PC-9 (cell line): ENCODE measurements around the gene SNX32. TPM values are rescaled to one million over a fixed set of nuclear protein-coding genes. Genes with fewer than 3 reads are reported as not detected.

ENCODE experiments used
- BruUV-seq: library from RNA; stranded (reverse); fragments of 400-500 nt; replicated peaks from 2 replicates; lab custom pipeline; 2021; lab: Mats Ljungman, UMichigan
- CTCF ChIA-PET: fragments of 300-600 bp; sonication (Branson Sonifier 250); formaldehyde crosslinking; loops from one replicate; lab custom pipeline; 2022; ENCODE audit warnings: antibody characterized with exemption; lab: Charles Lee
- POLR2A ChIA-PET: fragments of 300-600 bp; sonication (Branson Sonifier 250); formaldehyde crosslinking; loops from one replicate; lab custom pipeline; 2022; ENCODE audit warnings: antibody characterized with exemption; ENCODE audit not compliant: unreplicated experiment; lab: Charles Lee
- DNase-seq, 2 experiments: peaks; one replicate each; pipeline versions ENCODE4 v3.0.0 to v3.0.0-alpha.2; 2015 to 2022; ENCODE audit warnings: mixed read lengths in 1 of 2
- H2AFZ ChIP-seq: fragments of 200-600 bp; sonication (generic); 2 replicates; pipeline ENCODE4 v1.8.1; 2017; ENCODE audit warnings: antibody characterized with exemption
- H3F3A ChIP-seq: fragments of 200-600 bp; sonication (generic); 2 replicates; pipeline ENCODE4 v1.8.1; 2017; ENCODE audit warnings: antibody characterized with exemption, mild to moderate bottlenecking, low read depth; ENCODE audit not compliant: insufficient read depth
- H3K27ac ChIP-seq: fragments of 200-600 bp; sonication (generic); 2 replicates; pipeline ENCODE4 v1.6.1; 2016; ENCODE audit warnings: mixed run types
- H3K27me3 ChIP-seq: fragments of 200-600 bp; sonication (generic); 2 replicates; pipeline ENCODE4 v1.6.1; 2016; ENCODE audit warnings: low read depth, mixed run types; ENCODE audit not compliant: insufficient read depth
- H3K36me3 ChIP-seq: fragments of 200-600 bp; sonication (generic); 2 replicates; pipeline ENCODE4 v1.6.1; 2016; ENCODE audit warnings: low read depth, mixed run types
- H3K4me1 ChIP-seq: fragments of 200-600 bp; sonication (generic); replicated peaks from 2 replicates; pipeline ENCODE4 v1.6.1; 2016; ENCODE audit warnings: mixed run types; ENCODE audit not compliant: insufficient read depth
- H3K4me2 ChIP-seq: fragments of 200-600 bp; sonication (generic); 2 replicates; pipeline ENCODE4 v1.6.1; 2017; ENCODE audit warnings: mixed run types
- H3K4me3 ChIP-seq: fragments of 200-600 bp; sonication (generic); 2 replicates; pipeline ENCODE4 v1.6.1; 2016; ENCODE audit warnings: mixed run types
- H3K79me2 ChIP-seq: fragments of 200-600 bp; sonication (generic); 2 replicates; pipeline ENCODE4 v1.6.1; 2017; ENCODE audit warnings: low read depth, mixed run types
- H3K9me2 ChIP-seq: fragments of 200-600 bp; sonication (generic); 2 replicates; pipeline ENCODE4 v1.8.1; 2017; ENCODE audit warnings: mild to moderate bottlenecking; ENCODE audit not compliant: insufficient read depth
- H3K9me3 ChIP-seq: fragments of 200-600 bp; sonication (generic); 2 replicates; pipeline ENCODE4 v1.8.1; 2016; ENCODE audit warnings: low read depth; ENCODE audit not compliant: insufficient read depth
- H4K20me1 ChIP-seq: fragments of 200-600 bp; sonication (generic); 2 replicates; pipeline ENCODE4 v1.8.1; 2017; ENCODE audit not compliant: insufficient read depth
- EZH2 ChIP-seq: fragments of 200-600 bp; sonication (generic); IDR thresholded peaks from 2 replicates; pipeline ENCODE4 v1.8.0; 2017; ENCODE audit warnings: antibody characterized with exemption, low read depth
- intact Hi-C: fragments of 100-400 bp; cut with micrococcal nuclease; formaldehyde crosslinking; loops from one replicate; pipeline ENCODE4 v1.10.0; 2022; ENCODE audit not compliant: unreplicated experiment
- total RNA-seq: library from RNA; stranded (reverse); gene quantifications from 2 replicates; pipeline ENCODE4 v1.2.3, GENCODE V29; 2021
- TF ChIP-seq, protein P1 (sequence below): fragments of 200-600 bp; sonication (generic); conservative IDR thresholded peaks from 2 replicates; pipeline ENCODE4 v1.6.1; 2017; ENCODE audit warnings: mixed run types, antibody characterized with exemption, mild to moderate bottlenecking, moderate library complexity

SNX32 gene
- total RNA-seq, 1 experiment from 2014 or later = not detected

DNA sequence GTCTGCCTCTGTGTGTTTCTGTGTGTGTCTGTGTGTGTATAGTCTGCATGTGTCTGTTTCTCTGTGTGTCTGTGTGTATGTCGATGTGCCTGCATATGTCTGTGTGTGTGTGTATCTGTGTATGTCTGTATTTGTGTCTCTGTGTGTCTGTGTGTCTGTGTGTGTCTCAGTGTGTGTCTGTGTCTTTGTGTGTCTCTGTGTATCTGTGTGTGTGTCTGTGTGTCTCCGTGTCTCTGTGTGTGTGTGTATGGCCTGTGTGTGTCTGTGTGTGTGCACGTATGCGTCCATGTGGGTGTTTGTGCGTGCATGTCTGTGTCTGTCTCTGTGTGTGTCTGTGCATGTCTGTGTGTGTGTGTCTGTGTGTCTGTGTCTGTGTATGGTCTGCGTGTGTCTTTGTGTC lies 439 bp downstream of the SNX32 start:
- Histone ChIP-seq H4K20me1 (no peaks in the 10 kb centered on the region), H2AFZ (no peak overlapping the region), H3K4me1 (no peaks in the 10 kb centered on the region), H3K27ac (no peak overlapping the region), H3K9me3 (peaks cover 4% of the 10 kb centered on the region; the same call in 1 of the 2 replicates), H3K4me2 (no peak overlapping the region), H3K79me2 (no peaks in the 10 kb centered on the region), H3K9me2 (no peaks in the 10 kb centered on the region), H3F3A (no peaks in the 10 kb centered on the region), H3K4me3 (no peak overlapping the region), H3K36me3 (no peaks in the 10 kb centered on the region), H3K27me3 (peaks cover 50% of the 10 kb centered on the region)
- intact Hi-C loops = no loop called here
- no TSS peak for BruUV-seq
- DNase-seq = no peak
- CTCF ChIA-PET = no interaction called here
- TF ChIP-seq, protein P1, sequence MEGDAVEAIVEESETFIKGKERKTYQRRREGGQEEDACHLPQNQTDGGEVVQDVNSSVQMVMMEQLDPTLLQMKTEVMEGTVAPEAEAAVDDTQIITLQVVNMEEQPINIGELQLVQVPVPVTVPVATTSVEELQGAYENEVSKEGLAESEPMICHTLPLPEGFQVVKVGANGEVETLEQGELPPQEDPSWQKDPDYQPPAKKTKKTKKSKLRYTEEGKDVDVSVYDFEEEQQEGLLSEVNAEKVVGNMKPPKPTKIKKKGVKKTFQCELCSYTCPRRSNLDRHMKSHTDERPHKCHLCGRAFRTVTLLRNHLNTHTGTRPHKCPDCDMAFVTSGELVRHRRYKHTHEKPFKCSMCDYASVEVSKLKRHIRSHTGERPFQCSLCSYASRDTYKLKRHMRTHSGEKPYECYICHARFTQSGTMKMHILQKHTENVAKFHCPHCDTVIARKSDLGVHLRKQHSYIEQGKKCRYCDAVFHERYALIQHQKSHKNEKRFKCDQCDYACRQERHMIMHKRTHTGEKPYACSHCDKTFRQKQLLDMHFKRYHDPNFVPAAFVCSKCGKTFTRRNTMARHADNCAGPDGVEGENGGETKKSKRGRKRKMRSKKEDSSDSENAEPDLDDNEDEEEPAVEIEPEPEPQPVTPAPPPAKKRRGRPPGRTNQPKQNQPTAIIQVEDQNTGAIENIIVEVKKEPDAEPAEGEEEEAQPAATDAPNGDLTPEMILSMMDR = no peak
- TF ChIP-seq EZH2 = no peak
- POLR2A ChIA-PET = no interaction called here

DNA sequence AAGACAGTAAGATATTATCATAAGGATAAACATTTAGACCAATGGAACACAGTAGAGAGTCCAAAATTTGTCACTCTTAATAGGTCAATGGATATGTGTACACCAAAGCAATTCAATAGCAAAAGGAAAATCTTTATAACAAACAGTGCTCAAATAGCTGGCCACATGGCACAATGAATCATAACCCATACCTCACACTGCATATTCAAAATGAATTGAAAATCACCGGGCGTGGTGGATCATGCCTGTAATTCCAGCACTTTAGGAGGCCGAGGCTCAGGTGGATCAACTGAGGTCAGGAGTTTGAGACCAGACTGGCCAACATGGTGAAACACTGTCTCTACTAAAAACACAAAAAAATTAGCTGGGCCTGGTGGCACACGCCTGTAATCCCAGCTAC lies 8.4 kb downstream of the SNX32 start:
- no TSS peak for BruUV-seq
- no peaks in the 10 kb centered on the region for H3K9me2 ChIP-seq
- POLR2A ChIA-PET = no interaction called here
- H3K4me2 ChIP-seq = no peak overlapping the region
- intact Hi-C loops = no loop called here
- peaks cover 13% of the 10 kb centered on the region for H3F3A ChIP-seq
- no peak overlapping the region for H3K27ac ChIP-seq
- TF ChIP-seq, protein P1 = no peak
- TF ChIP-seq EZH2 = no peak
- H3K27me3 ChIP-seq = no peaks in the 10 kb centered on the region
- CTCF ChIA-PET = interaction anchor here (0.7 kb wide), 1 partner anchor 10 kb away, joined by 18 read pairs; no protein-coding TSS in a partner anchor
- no peaks in the 10 kb centered on the region for H3K36me3 ChIP-seq
- peaks cover 2% of the 10 kb centered on the region; the same call in 1 of the 2 replicates for H3K9me3 ChIP-seq
- no peaks in the 10 kb centered on the region for H3K4me1 ChIP-seq
- H3K79me2 ChIP-seq = no peaks in the 10 kb centered on the region
- H3K4me3 ChIP-seq = no peak overlapping the region
- H2AFZ ChIP-seq = no peak overlapping the region
- DNase-seq = no peak
- no peaks in the 10 kb centered on the region for H4K20me1 ChIP-seq

GRCh38 chr11:65843811-65844210 lies 10.0 kb downstream of the SNX32 start:
- TF ChIP-seq, protein P1 = no peak
- TF ChIP-seq EZH2 = no peak
- DNase-seq = no peak
- Histone ChIP-seq H4K20me1 (no peaks in the 10 kb centered on the region), H3K9me3 (no peaks in the 10 kb centered on the region), H3F3A (peaks cover 17% of the 10 kb centered on the region), H2AFZ (no peak overlapping the region), H3K27me3 (no peaks in the 10 kb centered on the region), H3K4me2 (no peak overlapping the region), H3K27ac (no peak overlapping the region), H3K79me2 (no peaks in the 10 kb centered on the region), H3K4me3 (no peak overlapping the region), H3K4me1 (no peaks in the 10 kb centered on the region), H3K9me2 (no peaks in the 10 kb centered on the region), H3K36me3 (no peaks in the 10 kb centered on the region)
- ChIA-PET CTCF (interaction anchor here (0.6 kb wide), 1 partner anchor 45 kb away, joined by 3 read pairs; no protein-coding TSS in a partner anchor), POLR2A (interaction anchor here (0.6 kb wide), 1 partner anchor 210 kb away, joined by 3 read pairs; no protein-coding TSS in a partner anchor)
- BruUV-seq = no TSS peak
- intact Hi-C loops = no loop called here
